GM18873 (cell line): ENCODE measurements around the gene CRTAC1.

Experiments
- ATAC-seq: cut with Tn5 transposase; IDR thresholded peaks from one replicate; pipeline ENCODE4 v1.9.1; 2021; ENCODE audit warnings: mild to moderate bottlenecking, moderate library complexity, moderate number of reproducible peaks; ENCODE audit not compliant: unreplicated experiment, low FRiP score

Gene CRTAC1

DNA sequence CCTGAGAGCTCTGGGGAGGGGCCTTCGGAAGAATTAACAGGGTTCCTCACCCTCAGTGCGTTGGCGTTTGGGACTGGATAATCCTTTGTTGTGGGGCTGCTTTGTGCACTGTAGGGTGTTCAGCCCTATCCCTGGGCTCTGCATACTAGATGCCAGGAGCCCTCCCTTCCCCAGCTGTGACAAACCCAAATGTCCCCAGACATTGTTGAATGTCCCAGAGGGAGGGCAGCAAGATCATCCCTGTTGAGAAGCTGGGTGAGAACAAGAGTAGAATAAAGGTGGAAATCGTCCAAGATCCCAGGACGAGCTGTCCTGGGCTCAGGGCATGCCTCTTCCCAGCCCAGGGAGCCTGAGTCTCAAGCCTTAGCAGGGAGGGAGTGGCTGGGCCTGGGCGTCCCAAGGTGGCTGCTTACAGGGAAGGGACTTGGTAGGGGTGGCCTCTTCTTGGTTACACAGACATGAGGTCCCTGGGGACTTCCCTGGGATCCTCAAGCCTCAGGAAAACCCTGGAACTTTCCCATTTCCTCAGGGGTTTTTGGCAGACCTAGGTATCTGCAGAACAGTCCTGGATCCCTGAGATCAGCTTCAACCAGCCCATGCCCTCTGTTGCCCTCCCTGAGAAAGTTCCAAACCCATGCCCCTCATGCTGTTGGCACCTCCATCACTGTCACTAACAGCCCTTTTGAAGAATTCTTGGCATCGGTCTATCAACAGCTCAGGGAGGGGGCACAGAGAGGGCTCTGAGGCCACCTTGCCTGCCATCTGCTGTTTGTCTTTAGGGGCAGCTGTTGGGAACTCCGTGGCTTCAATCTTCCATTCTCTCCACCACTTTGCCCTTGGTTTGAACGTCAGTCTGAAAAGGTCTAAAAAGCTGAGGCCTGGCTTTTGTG, 127.0 kb downstream of the CRTAC1 start:
- no peak for ATAC-seq

DNA sequence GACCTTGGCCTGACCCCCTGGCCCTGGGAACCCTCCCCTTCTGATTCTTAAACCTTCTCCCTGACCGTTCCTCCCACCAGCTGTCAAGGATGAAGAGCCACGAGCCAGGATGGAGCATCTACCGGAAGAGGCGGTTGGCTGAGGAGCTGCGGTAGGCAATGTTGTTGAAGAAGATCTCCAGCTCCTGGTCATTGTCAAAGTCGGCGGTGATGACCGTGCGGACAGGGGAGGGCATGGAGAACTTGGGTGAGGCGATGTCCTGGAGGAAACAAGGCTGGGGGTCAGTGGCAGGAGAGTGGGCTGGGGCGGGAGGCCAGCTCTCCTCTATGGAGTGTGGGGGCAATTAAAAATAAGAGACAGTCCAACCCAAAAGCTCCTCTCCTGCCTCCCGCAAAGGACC, 129.0 kb downstream of the CRTAC1 start:
- no peak for ATAC-seq

DNA sequence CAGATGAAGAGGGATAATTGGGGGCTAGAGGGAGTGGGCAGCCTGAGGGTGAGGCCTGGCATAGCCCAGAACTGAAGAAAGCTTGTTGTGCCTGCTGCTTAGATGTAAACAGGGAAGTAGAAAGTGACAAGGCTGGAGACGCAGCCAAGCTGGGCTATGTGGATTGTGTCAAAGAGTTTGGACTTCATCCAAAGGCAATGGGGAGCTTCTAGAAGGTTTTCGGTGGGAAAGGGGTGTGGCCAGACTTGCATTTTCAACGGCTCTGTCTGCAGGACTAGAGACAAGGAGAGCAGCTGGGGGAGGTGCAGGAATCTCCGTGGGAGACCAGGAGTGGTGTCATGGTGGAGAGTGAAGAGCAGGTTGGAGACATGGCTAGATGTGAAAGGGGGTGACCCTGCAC, 132.0 kb downstream of the CRTAC1 start:
- no peak for ATAC-seq

DNA sequence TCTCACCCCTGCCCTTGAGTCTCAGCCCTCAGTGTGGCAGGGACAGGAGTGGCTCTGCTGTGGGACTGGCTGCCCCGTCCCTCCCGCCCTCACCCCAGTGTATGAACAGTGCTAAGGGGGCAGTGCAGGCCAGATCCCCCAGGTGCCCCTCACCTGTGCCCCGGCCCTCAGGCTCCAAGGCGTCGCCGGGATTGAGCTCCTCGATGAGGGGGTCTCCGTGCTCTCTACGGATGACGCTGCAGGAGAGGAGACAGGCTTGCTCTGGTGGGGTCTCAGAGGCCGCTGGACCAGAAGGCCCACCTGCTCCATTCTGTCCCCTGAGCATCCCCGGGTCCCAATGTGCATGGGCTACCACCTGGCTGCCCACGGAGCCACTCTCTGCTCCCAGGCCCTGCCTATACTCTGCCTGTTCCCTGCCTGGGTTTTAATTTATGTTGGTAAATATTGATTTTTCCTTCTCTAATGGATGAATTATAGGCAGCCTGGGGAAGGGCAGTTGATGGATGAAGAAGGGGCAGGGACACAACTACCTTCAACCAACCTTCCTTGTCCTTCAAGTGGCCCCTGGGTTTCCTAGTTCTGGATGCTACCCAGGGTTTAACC, 133.6 kb downstream of the CRTAC1 start:
- no peak for ATAC-seq

DNA sequence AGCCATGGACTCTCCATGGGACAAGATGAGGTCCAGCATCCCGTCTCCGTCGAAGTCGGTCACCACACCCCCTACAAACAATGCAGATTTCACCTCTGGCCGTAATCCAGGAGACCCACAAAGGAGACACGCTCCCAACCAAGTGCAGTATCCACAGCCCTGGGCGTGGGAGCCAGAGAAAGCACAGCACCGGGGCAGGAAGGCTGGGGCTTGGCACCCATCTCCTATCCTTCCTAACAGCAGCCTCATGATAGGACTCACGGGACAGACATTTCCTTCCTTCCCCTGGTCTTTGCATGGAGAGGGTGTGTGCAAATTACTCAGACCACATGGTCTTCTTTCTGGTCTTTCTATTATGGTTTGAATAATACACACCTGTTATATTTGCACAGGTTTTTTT, 134.5 kb downstream of the CRTAC1 start:
- ATAC-seq, result no peak

DNA sequence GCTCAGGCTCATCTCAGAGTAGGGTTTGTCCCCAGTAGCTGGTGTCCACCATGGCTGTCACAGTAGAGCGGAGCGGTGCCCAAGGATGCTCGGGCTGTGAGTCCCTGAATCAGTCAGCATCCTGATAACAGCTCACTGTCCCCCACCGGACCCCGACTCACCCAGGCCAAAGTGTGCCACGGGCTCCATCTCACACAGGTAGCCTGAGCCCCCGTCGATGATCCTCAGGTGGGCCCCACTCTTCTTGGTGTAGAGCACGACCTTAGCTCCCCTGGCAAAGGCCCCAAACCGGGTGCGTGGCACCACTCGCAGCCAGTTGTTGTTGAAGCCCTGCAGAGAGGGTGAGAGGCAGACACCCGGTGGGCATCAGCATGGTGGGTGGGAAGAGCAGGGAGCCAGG, 135.3 kb downstream of the CRTAC1 start:
- no peak for ATAC-seq

DNA sequence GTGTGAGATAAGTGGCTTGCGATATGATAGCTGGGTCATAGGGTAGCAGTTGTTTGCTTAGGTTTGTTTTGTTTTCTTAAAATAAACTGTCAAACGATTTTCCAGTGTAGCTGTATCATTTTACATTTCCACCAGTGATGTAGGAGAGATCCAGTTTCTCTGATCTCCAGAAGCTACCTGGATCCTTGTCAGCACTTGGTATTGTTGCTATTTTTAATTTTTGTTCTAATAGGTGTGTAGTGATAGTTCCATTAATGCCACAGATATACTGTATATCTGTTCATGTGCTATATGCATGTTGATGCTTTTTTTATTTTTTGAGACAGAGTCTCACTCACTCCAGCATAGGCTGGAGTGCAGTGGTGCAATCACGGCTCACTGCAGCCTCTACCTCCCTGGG, 136.3 kb downstream of the CRTAC1 start:
- no peak for ATAC-seq

DNA sequence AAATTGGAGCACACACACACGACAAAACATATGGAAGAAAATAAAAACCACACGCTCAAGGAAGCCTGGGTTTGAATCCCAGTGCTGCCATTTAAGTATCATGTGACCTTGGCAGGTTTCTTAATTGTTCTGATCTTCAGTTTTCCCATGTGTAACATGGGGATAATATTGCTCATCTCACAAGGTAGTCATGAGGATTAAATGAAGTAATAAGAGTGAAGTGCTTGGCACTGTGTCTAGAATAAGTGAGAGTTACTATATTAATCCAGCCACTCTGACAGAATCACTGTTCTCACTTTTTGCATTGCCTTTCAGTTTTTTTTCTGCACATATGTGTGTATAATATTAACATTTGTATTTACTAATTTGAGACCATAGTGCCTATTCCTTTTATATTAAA, 137.5 kb downstream of the CRTAC1 start:
- ATAC-seq, result no peak

DNA sequence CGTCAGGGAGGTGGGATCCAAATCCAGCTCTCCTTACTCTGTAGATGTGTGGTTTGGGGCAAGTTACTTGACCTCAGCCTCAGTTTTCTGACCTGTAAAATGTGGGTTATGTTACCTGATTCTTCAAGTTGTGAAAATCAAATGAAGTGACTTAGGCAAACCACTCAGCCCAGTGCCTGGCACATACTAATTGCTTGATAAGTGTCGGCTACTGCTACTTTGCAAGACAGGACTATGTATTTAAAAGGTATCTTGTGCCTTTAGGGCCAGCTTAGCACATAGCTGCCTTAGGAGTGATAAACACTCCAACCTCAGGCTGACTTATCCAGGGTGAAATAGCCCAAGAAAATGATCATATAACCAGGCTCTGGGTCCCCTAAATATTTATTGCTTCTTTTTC, 137.9 kb downstream of the CRTAC1 start:
- ATAC-seq, result no peak

DNA sequence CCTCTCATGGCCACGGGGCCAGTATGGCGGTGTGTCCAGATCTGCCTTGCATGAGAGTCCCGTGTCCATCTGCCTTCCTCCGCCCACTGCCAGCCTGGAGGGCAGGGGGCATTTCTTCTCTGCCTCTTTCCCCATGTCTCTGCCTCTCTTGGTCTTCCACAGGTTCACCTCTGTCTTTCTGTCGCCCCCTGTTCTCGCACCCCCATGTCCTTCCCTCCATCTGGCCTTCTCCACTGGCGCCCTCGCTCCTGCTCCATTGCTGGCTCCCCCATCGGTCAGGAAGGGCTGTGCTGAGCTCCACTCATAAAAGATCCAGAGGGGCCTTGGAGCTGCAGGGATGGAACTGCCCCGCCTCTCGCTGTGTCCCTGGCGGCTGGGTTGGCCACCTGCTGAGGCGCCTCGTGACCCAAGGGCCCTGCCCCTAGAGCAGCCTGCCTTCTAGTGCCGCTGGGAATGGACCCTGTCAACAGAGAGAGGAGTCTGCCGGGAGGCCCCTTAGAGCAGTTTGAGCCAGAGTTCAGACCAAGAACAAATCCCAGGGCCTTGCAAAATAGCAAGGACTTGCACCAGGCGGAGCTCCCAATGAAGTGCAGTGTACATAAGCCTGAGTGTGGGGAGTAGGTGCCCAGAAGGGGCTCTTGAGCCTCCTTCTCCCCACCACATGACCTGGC, 138.8 kb downstream of the CRTAC1 start:
- no peak for ATAC-seq

DNA sequence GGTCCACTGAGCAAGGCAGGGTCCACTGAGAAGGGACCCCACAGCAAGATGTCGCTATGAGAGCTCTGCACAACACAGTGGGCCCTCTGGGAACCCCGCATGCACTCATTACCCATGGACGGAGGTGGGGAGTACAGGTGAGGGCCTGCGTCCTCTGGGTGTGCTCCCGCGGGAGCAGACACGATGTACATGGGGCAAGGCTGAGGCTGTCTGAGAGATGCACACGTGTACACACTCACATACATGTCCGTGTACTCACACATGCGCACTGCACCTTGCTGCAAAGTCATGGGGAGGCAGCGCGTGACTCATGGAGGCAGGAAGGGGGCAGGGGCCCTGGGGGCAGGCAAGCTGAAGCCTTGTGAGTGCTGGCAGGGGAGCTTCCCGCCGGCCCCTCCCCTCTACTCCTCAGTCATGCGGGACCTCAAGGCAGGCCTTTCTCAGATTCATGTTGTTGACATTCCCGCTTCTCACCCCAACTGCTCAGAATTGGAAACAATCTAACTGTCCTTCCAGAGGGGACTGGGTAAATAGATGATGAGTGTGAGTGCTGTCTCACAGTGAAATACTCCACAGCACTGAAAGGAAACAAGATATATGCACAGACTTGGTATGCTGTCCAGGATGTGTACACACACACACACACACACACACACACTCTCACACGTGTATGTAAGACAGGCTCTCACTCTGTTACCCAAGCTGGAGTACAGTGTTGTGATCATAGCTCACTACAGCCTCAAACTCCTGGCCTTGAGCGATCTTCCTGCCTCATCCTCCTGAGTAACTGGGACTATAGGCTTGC, 140.8 kb downstream of the CRTAC1 start:
- ATAC-seq, result no peak

DNA sequence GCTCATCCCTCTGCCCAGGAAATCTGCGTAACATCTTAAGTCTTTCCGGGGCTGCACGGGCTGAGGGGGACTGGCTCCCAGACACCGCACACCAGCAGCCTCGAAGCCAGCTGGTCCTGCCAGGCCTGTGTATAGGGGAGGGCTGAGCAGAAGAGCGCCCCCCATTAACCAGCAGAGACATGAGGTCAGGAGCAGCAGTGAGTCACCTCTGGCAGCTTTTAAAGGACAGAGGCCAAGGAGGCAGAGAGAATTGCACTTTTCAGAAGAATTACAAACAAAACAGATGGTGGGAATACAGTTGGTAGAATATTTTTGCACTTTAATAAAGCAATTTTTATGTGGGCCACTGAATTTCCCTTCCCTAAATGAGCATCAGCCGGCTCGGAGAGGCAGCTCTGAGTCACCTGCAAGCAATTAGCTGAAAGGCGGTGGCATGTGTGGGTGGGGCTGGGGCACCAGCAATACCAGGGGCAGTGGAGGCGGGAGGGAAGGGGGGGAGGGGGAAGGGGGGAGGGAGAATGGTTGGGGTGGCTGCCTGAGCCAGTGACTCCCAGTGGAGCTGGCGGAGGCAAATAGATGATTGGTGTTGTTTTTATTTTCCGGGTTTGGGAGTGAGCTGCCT, 141.7 kb downstream of the CRTAC1 start:
- no peak for ATAC-seq

DNA sequence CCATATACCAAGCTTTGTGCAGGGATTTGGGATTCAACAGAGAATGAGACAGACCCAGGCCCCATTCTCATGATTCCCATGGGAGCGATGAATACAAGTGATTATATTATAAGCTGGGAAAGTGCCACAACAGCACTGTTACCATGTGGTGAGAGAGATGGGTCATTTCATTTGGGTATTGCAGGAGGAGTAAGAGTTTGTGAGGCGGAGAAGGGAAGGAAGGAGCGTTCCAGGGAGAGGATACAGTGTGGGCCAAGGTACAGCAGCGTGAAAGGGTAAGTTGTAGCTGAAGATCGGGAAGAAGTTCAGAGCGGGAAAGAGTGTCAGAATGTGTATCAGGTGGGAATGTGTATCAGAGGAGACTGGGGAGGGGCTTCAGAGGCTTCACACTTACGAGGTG, 142.3 kb downstream of the CRTAC1 start:
- no peak for ATAC-seq

DNA sequence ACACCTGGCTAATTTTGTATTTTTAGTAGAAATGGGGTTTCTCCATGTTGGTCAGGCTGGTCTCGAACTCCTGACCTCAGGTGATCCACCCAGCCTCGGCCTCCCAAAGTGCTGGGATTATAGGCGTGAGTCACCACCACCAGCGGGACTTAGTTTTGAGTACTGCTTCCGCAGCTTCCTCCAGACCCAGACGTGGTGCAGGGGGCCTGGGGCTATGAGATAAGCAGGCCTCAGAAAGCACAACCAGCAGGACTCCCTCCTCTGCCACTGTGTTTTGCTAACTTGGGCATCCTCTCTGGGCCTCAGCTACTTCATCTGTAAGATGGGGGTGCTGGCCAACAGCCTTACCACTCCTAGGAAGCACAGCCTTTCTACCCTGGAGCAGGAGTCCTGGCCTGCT, 143.0 kb downstream of the CRTAC1 start:
- ATAC-seq, result no peak

DNA sequence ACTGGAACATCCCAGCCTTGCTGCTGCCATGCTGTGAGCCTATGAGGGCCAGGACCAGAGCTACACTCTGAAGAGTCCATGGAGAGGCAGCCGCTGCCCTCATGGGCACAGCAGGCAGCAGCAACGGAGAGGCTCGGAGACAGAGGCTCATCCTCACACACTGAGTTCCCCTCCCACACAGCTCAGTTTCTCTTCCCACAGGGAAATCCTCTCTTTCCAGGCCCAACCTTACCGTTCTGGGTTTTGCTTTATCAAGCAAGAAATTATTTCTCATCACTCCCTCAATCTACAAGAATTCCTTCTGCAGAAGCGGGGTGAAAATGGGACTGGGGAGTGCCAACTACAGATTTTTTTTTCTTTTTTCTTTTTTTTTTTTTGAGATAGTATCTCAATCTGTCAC, 144.1 kb downstream of the CRTAC1 start:
- no peak for ATAC-seq

DNA sequence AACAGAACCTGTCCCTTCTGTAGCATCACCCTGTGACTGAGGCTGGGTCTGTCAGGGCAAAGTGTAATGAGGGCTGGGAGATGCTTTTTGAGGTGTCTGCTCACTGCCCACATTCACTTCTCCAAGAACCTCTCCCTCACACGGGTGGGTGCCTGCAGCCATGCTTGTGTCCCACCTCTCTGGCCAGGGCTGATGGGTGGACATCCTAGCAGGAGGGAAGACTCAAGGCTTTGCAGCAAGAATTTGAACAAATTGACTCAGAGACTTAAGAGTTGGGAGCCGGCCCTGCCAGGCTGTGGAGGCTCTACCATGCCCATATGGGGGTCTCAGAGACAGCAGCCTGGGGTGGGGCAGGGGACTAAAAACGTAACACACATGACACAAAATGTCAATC, 147.3 kb downstream of the CRTAC1 start:
- no peak for ATAC-seq

DNA sequence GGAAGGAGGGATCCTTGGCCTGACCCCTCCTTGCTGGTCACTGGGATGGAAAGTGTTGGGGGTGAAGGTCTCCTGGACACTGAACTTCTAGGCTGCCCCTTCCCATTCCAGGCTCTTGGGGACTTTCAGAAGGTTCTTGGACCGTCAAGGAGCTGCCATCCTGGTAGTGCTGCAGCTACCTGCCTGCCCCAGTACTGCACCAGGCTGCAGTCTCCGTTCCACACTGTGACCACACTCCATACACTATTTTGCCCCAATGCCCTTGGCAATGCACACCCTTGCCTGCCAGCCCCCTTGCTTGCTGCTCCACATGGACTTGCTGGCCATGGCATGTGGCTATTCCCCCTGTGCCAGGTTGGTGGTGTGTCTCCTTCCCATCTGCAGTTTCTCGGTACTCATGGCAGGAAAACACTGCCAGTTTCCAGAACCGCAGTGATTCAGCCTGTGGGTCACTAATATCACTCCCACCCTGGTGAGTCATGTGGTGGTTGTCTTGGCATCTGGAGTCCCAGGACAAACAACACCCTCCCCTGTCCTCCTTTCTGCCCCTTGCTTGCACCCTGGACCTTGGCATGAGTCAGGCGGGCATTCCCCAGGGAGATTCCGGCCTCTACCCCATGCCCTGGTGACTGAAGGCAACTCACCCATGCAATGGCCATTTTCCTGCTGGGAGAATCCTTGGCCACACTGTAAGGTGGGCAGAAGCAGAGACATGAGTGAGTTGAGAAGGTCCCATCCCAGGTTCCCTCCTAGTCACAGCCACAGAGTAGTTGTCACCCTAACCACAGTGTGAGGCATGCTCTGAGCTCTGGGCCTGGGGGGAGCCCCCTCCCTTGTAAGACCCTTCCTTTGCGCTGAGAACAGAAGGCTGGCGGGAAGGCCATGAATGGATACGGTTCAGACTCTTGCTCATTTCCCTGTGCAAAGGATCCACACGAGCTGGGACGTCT, 148.0 kb downstream of the CRTAC1 start:
- no peak for ATAC-seq

DNA sequence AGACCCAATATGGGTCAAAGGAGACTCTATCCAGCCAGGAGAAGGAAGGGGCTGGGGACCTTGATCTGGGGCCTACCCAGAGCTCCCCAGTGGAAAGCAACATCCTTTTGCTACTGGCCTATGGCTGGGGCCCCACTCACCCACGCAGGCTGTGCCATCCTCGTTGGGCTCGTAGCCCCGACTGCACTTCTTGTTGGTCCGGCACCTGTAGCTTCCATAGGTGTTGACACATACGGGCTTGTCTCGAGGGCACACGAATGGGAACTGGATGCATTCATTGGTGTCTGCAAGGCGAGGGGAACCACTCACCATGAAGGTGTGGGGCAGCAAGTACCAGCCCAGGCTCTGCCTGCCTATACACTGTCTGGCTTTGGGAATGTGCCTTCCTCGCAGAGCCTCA, 150.3 kb downstream of the CRTAC1 start:
- no peak for ATAC-seq

DNA sequence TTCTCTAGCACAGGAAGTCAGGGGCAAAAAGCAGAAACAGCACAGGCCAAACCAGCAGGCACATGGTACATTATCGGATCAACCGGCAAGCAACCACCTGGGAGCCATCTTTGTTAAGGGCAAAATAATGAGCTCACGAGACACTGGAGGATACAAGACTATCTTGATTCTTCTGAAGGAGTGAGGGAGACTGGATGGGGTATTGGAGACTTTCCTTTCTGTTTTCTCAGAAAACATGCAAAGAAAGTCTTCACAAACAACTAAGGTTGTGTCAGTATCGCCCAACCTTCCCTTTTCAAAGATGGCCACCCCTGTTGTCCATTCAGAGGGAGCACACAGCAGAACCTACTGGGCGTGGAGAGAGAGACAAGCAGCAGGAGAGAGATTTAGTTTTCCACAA, 151.2 kb downstream of the CRTAC1 start:
- ATAC-seq, result no peak
